ENCODE data around the gene ASPSCR1.

- TF ChIP-seq CTCF (IDR thresholded peaks at IDR 0.05) (no peak), POLR2AphosphoS5 (IDR thresholded peaks at IDR 0.05) (no peak), POLR2A (IDR thresholded peaks at IDR 0.05) (no peak)
Measured at GRCh38 chr17:82046903-82047302, 69.5 kb downstream of the ASPSCR1 start.

Measured in stomach (tissue), 4 donors.